Gastroesophageal sphincter (tissue), 3 donors: ENCODE measurements around the gene CLECL1.

Experiments used
- EP300 ChIP-seq: sonication (generic); formaldehyde crosslinking; IDR thresholded peaks from one replicate; pipeline ENCODE4 v1.6.1; 2017; ENCODE audit warnings: antibody characterized with exemption, mild to moderate bottlenecking
- POLR2AphosphoS5 ChIP-seq: sonication (generic); formaldehyde crosslinking; IDR thresholded peaks from one replicate; pipeline ENCODE4 v1.6.1; 2017; ENCODE audit warnings: antibody characterized with exemption
- TF ChIP-seq, protein P1 (sequence below), 4 experiments: fragments of 200-600 bp in 2 of 4; fragments of 450-650 bp in 2 of 4; sonication (generic) in 1 of 4; IDR thresholded peaks; one replicate each; pipeline ENCODE4 v1.5.1; 2017 to 2019; ENCODE audit warnings: antibody characterized with exemption in 4 of 4, mild to moderate bottlenecking in 2 of 4, moderate library complexity in 2 of 4

GRCh38 chr12:9779209-9779608, 46.3 kb upstream of the CLECL1 start:
- TF ChIP-seq, protein P1, sequence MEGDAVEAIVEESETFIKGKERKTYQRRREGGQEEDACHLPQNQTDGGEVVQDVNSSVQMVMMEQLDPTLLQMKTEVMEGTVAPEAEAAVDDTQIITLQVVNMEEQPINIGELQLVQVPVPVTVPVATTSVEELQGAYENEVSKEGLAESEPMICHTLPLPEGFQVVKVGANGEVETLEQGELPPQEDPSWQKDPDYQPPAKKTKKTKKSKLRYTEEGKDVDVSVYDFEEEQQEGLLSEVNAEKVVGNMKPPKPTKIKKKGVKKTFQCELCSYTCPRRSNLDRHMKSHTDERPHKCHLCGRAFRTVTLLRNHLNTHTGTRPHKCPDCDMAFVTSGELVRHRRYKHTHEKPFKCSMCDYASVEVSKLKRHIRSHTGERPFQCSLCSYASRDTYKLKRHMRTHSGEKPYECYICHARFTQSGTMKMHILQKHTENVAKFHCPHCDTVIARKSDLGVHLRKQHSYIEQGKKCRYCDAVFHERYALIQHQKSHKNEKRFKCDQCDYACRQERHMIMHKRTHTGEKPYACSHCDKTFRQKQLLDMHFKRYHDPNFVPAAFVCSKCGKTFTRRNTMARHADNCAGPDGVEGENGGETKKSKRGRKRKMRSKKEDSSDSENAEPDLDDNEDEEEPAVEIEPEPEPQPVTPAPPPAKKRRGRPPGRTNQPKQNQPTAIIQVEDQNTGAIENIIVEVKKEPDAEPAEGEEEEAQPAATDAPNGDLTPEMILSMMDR (IDR thresholded peaks at IDR 0.05), result no peak
- TF ChIP-seq EP300 (no peak), POLR2AphosphoS5 (no peak)
